Mesendoderm (in vitro differentiated cells): Measurements from ENCODE around the gene GCAT.

Source experiments
- DNase-seq: peaks from one replicate; pipeline ENCODE4 v3.0.0; 2013
- H2AK5ac ChIP-seq: 2 replicates; pipeline ENCODE4 v1.6.1; 2013; ENCODE audit warnings: low read length, inconsistent platforms
- H2BK120ac ChIP-seq: 2 replicates; pipeline ENCODE4 v1.6.1; 2013; ENCODE audit warnings: low read depth, mild to moderate bottlenecking, low read length, moderate library complexity, mixed read lengths
- H2BK15ac ChIP-seq: replicated peaks from 2 replicates; pipeline ENCODE4 v1.6.1; 2013; ENCODE audit warnings: low read depth, mild to moderate bottlenecking, moderate library complexity
- H2BK5ac ChIP-seq: 2 replicates; pipeline ENCODE4 v1.6.1; 2013; ENCODE audit warnings: low read length, inconsistent platforms
- H3K18ac ChIP-seq: 2 replicates; pipeline ENCODE4 v1.6.1; 2013; ENCODE audit warnings: mild to moderate bottlenecking, low read length, mixed read lengths
- H3K23ac ChIP-seq: one replicate; pipeline ENCODE4 v1.6.1; 2013; ENCODE audit warnings: low read length
- H3K27ac ChIP-seq: 2 replicates; pipeline ENCODE4 v1.5.1; 2013; ENCODE audit warnings: low read depth, mild to moderate bottlenecking, inconsistent platforms, low read length, moderate library complexity
- H3K27me3 ChIP-seq: 2 replicates; pipeline ENCODE4 v1.6.1; 2013; ENCODE audit warnings: low read length, control low read depth, mild to moderate bottlenecking, inconsistent platforms; ENCODE audit not compliant: insufficient read depth, poor library complexity
- H3K36me3 ChIP-seq: 2 replicates; pipeline ENCODE4 v1.6.1; 2013; ENCODE audit warnings: low read length, inconsistent platforms; ENCODE audit not compliant: control insufficient read depth, insufficient read depth
- H3K4ac ChIP-seq: one replicate; pipeline ENCODE4 v1.6.1; 2013; ENCODE audit warnings: low read depth, mild to moderate bottlenecking, low read length, moderate library complexity
- H3K4me1 ChIP-seq: 2 replicates; pipeline ENCODE4 v1.6.1; 2013; ENCODE audit warnings: low read depth, low read length, inconsistent platforms; ENCODE audit not compliant: control insufficient read depth
- H3K4me2 ChIP-seq: 2 replicates; pipeline ENCODE4 v1.6.1; 2013; ENCODE audit warnings: low read length
- H3K4me3 ChIP-seq: 2 replicates; pipeline ENCODE4 v1.5.1; 2013; ENCODE audit warnings: mild to moderate bottlenecking, low read length
- H3K56ac ChIP-seq: one replicate; pipeline ENCODE4 v1.6.1; 2013; ENCODE audit warnings: low read length
- H3K79me1 ChIP-seq: 2 replicates; pipeline ENCODE4 v1.6.1; 2013; ENCODE audit warnings: low read length, inconsistent platforms
- H3K79me2 ChIP-seq: 2 replicates; pipeline ENCODE4 v1.6.1; 2013; ENCODE audit warnings: mild to moderate bottlenecking, low read length; ENCODE audit not compliant: control insufficient read depth, insufficient read depth
- H3K9ac ChIP-seq: 2 replicates; pipeline ENCODE4 v1.6.1; 2013; ENCODE audit warnings: low read length, inconsistent platforms
- H4K5ac ChIP-seq: one replicate; pipeline ENCODE4 v1.6.1; 2013; ENCODE audit warnings: low read length
- H4K8ac ChIP-seq: one replicate; pipeline ENCODE4 v1.6.1; 2013; ENCODE audit warnings: low read depth, mild to moderate bottlenecking, control low read depth, low read length, moderate library complexity
- WGBS: extraction: QIAGEN DNeasy Blood & Tissue Kit; methylation state at CpG from one replicate; pipeline ENCODE4 v1.1.7; 2013; ENCODE audit warnings: low lambda C conversion rate, missing lambda C conversion rate; ENCODE audit not compliant: insufficient coverage; ENCODE audit errors: extremely low coverage; 5-methylcytosine and 5-hydroxymethylcytosine counted together

Gene GCAT

GRCh38 chr22:37822079-37822833 is 14.5 kb downstream of the GCAT start:
- Histone ChIP-seq H3K56ac (no peak overlapping the region), H2BK5ac (no peak overlapping the region), H3K27ac (no peak overlapping the region), H3K4me1 (peaks cover 5% of the 10 kb centered on the region), H3K36me3 (no peaks in the 10 kb centered on the region), H4K5ac (no peak overlapping the region), H2BK120ac (no peak overlapping the region), H3K18ac (no peak overlapping the region), H2BK15ac (no peak overlapping the region), H3K9ac (no peak overlapping the region), H3K27me3 (peaks cover 19% of the 10 kb centered on the region), H3K23ac (no peak overlapping the region), H3K4me2 (no peak overlapping the region), H4K8ac (no peak overlapping the region), H3K4me3 (no peak overlapping the region), H3K79me2 (no peaks in the 10 kb centered on the region), H2AK5ac (no peak overlapping the region), H3K4ac (no peak overlapping the region), H3K79me1 (no peaks in the 10 kb centered on the region)
- WGBS: no CpG with 5 or more reads among the region's 8 CpGs
- DNase-seq: peak; percentile 61

- H2AK5ac ChIP-seq: no peak within 1 kb of the TSS
- H3K27ac ChIP-seq: no peak within 1 kb of the TSS
- no peak within 1 kb of the TSS for H2BK120ac ChIP-seq
- WGBS: no CpG with 5 or more reads among the region's 21 CpGs
- no peak within 1 kb of the TSS for H3K9ac ChIP-seq
- H2BK5ac ChIP-seq: no peak within 1 kb of the TSS
- H3K79me1 ChIP-seq: no peaks in the 10 kb centered on the region
- H3K27me3 ChIP-seq: peaks cover 19% of the 10 kb centered on the region
- no peak within 1 kb of the TSS for H3K23ac ChIP-seq
- no peak within 1 kb of the TSS for H3K4me2 ChIP-seq
- H4K8ac ChIP-seq: no peak within 1 kb of the TSS
- no peak within 1 kb of the TSS for H4K5ac ChIP-seq
- H3K79me2 ChIP-seq: no peaks in the 10 kb centered on the region
- no peak within 1 kb of the TSS for H3K56ac ChIP-seq
- peaks cover 3% of the 10 kb centered on the region for H3K4me1 ChIP-seq
- no peak within 1 kb of the TSS for H3K4me3 ChIP-seq
- no peak for DNase-seq
- no peak within 1 kb of the TSS for H3K18ac ChIP-seq
- H3K4ac ChIP-seq: no peak within 1 kb of the TSS
- no peaks in the 10 kb centered on the region for H3K36me3 ChIP-seq
- no peak within 1 kb of the TSS for H2BK15ac ChIP-seq
These were observed 15.6 kb downstream of the GCAT start, which contains the start of gene GALR3 for GRCh38 chr22:37823134-37823985. Gene GALR3 (plus strand): TSS chr22:37823382. CDS start chr22:37823407, 25 bp downstream.

GRCh38 chr22:37824674-37825641 is 17.2 kb downstream of the GCAT start:
- H4K5ac ChIP-seq: no peak overlapping the region
- peak overlapping the region; percentile 25 for H3K4me3 ChIP-seq
- no peaks in the 10 kb centered on the region for H3K79me1 ChIP-seq
- H3K18ac ChIP-seq: no peak overlapping the region
- H2BK5ac ChIP-seq: no peak overlapping the region
- peak; percentile 51 for DNase-seq
- H4K8ac ChIP-seq: no peak overlapping the region
- H3K56ac ChIP-seq: peak overlapping the region; percentile 89
- H3K27me3 ChIP-seq: peaks cover 15% of the 10 kb centered on the region
- no peak overlapping the region for H2BK15ac ChIP-seq
- no peak overlapping the region for H2AK5ac ChIP-seq
- H3K79me2 ChIP-seq: no peaks in the 10 kb centered on the region
- no peak overlapping the region for H3K4ac ChIP-seq
- H3K23ac ChIP-seq: peak overlapping the region; percentile 15
- no peaks in the 10 kb centered on the region for H3K4me1 ChIP-seq
- no peak overlapping the region for H2BK120ac ChIP-seq
- H3K4me2 ChIP-seq: peak overlapping the region; percentile 70
- H3K36me3 ChIP-seq: no peaks in the 10 kb centered on the region
- no peak overlapping the region for H3K27ac ChIP-seq
- H3K9ac ChIP-seq: peak overlapping the region; percentile 54
- no CpG with 5 or more reads among the region's 135 CpGs for WGBS

- no CpG with 5 or more reads among the region's 9 CpGs for WGBS
- no peak overlapping the region for H3K18ac ChIP-seq
These were observed 19.3 kb downstream of the GCAT start for GRCh38 chr22:37827056-37827455.

GRCh38 chr22:37830093-37830842 is 22.5 kb downstream of the GCAT start:
- Histone ChIP-seq H3K4me2 (no peak overlapping the region), H3K27me3 (peaks cover 4% of the 10 kb centered on the region), H3K56ac (no peak overlapping the region)

More at GRCh38 chr22:37827056-37827455, 19.3 kb downstream of the GCAT start:
- Histone ChIP-seq H3K79me2 (no peaks in the 10 kb centered on the region), H3K4me2 (no peak overlapping the region), H2BK5ac (no peak overlapping the region), H3K27me3 (peaks cover 13% of the 10 kb centered on the region), H3K9ac (no peak overlapping the region), H2BK15ac (no peak overlapping the region), H3K23ac (no peak overlapping the region), H3K4me3 (no peak overlapping the region), H2AK5ac (no peak overlapping the region), H2BK120ac (no peak overlapping the region), H3K27ac (no peak overlapping the region), H4K5ac (no peak overlapping the region), H4K8ac (no peak overlapping the region), H3K56ac (no peak overlapping the region), H3K4me1 (no peaks in the 10 kb centered on the region), H3K79me1 (no peaks in the 10 kb centered on the region), H3K4ac (no peak overlapping the region), H3K36me3 (peaks cover 6% of the 10 kb centered on the region)
- DNase-seq: no peak

More at GRCh38 chr22:37830093-37830842, 22.5 kb downstream of the GCAT start:
- no peak overlapping the region for H3K23ac ChIP-seq
- no peak overlapping the region for H2BK15ac ChIP-seq
- H4K8ac ChIP-seq: no peak overlapping the region
- no peaks in the 10 kb centered on the region for H3K4me1 ChIP-seq
- no peaks in the 10 kb centered on the region for H3K79me2 ChIP-seq
- H3K36me3 ChIP-seq: peaks cover 13% of the 10 kb centered on the region
- no peak overlapping the region for H3K9ac ChIP-seq
- H3K4me3 ChIP-seq: no peak overlapping the region
- H3K18ac ChIP-seq: no peak overlapping the region
- no peak overlapping the region for H3K27ac ChIP-seq
- no peak overlapping the region for H2BK5ac ChIP-seq
- H2BK120ac ChIP-seq: no peak overlapping the region
- WGBS: no CpG with 5 or more reads among the region's 14 CpGs
- no peak overlapping the region for H3K4ac ChIP-seq
- no peaks in the 10 kb centered on the region for H3K79me1 ChIP-seq
- no peak for DNase-seq
- no peak overlapping the region for H4K5ac ChIP-seq
- H2AK5ac ChIP-seq: no peak overlapping the region
